Keratinocyte (primary cell): ENCODE results near the gene NCKAP5.

ENCODE experiments used
- CTCF ChIP-seq, 3 experiments: IDR thresholded peaks in 1 of 3; conservative IDR thresholded peaks in 1 of 3; optimal IDR thresholded peaks in 1 of 3; 2 replicates in 2 of 3; 3 replicates in 1 of 3; pipeline versions ENCODE3 to v1.5.1; 2011; ENCODE audit warnings: low read length in 3 of 3, mild to moderate bottlenecking in 3 of 3, moderate library complexity in 2 of 3, control low read depth in 1 of 3, inconsistent platforms in 1 of 3; ENCODE audit not compliant: insufficient read depth in 2 of 3; ENCODE audit errors: extremely low read depth in 1 of 3
- EZH2 ChIP-seq: IDR thresholded peaks from one replicate; pipeline ENCODE4 v1.6.1; 2012; ENCODE audit warnings: inconsistent platforms, mild to moderate bottlenecking, low read length, moderate library complexity

DNA sequence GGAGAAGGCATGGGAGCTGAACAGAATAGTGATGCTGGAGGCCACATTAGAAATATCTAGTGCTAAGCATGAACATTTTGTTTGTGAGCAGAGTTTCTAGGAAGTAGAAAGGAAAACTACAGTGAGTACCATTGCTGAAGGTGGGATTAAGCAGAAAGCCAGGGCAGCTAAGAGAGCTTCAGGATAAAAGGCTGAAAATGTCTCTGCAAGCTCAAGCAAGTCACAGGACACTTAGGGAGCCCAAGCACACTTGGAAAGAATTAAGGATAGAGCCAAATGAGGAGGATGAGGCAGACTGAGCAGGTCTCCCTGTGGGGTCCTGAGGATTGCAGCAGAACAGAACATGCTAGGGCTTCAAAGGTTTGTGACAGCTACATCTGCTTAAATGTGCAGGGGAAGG is 817.7 kb downstream of the NCKAP5 start:
- TF ChIP-seq CTCF (optimal IDR thresholded peaks at IDR 0.05 in 1 of 3, IDR thresholded peaks at IDR 0.05 in 1 of 3, conservative IDR thresholded peaks at IDR 0.05 in 1 of 3; ENCODE audit: extremely low read depth in 1 of 3, insufficient read depth in 2 of 3, low read length in 3 of 3) (no peak), EZH2 (no peak)
